Fibroblast of lung (primary cell): Measurements from ENCODE around the gene STXBP2.

Experiments
- EZH2 ChIP-seq: IDR thresholded peaks from 2 replicates; pipeline ENCODE4 v1.5.1; 2012; ENCODE audit warnings: low read length, control low read depth, mild to moderate bottlenecking; ENCODE audit errors: missing control alignments
- TF ChIP-seq, protein P1 (sequence below), 2 donors: IDR thresholded peaks in 1 of 2; conservative IDR thresholded peaks in 1 of 2; 1 replicate in 1 of 2; 2 replicates in 1 of 2; pipeline ENCODE4 v1.5.1; 2011 to 2012; ENCODE audit warnings: low read length in 2 of 2, control low read depth in 1 of 2, inconsistent platforms in 1 of 2, low read depth in 1 of 2, mild to moderate bottlenecking in 1 of 2

DNA sequence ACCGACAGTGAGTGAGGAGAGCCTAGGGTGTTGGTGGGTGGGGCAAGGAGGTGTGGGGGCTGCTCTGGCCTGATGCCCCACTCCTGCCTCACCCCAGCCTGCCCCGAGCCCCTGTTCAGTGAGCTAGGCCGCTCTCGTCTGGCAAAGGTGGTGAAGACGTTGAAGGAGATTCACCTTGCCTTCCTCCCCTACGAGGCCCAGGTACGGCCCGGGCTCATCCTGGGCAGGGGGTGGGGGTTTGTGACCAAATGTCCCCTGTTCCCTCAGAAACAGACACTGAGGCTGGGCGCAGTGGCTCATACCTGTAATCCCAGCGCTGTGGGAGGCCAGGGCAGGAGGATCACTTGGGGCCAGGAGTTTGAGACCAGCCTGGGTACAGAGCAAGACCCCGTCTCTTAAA lies 3.9 kb downstream of the STXBP2 start:
- TF ChIP-seq, protein P1, sequence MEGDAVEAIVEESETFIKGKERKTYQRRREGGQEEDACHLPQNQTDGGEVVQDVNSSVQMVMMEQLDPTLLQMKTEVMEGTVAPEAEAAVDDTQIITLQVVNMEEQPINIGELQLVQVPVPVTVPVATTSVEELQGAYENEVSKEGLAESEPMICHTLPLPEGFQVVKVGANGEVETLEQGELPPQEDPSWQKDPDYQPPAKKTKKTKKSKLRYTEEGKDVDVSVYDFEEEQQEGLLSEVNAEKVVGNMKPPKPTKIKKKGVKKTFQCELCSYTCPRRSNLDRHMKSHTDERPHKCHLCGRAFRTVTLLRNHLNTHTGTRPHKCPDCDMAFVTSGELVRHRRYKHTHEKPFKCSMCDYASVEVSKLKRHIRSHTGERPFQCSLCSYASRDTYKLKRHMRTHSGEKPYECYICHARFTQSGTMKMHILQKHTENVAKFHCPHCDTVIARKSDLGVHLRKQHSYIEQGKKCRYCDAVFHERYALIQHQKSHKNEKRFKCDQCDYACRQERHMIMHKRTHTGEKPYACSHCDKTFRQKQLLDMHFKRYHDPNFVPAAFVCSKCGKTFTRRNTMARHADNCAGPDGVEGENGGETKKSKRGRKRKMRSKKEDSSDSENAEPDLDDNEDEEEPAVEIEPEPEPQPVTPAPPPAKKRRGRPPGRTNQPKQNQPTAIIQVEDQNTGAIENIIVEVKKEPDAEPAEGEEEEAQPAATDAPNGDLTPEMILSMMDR (conservative IDR thresholded peaks at IDR 0.05 in 1 of 2, IDR thresholded peaks at IDR 0.05 in 1 of 2; ENCODE audit: low read depth in 1 of 2, low read length in 2 of 2), result no peak
- no peak for TF ChIP-seq EZH2
